ENCODE results near the gene CERCAM. TPM values are rescaled to one million over a fixed set of nuclear protein-coding genes. Genes with fewer than 3 reads are reported as not detected.
"Not testable (repeated sequence)": the region's sequence is repeated elsewhere in the genome, so short reads cannot be mapped to it uniquely, and the experiment has no call there.

The CERCAM gene
- total RNA-seq, 2 experiments from 2014 or later, result 3.3 to 3.5 TPM

DNA sequence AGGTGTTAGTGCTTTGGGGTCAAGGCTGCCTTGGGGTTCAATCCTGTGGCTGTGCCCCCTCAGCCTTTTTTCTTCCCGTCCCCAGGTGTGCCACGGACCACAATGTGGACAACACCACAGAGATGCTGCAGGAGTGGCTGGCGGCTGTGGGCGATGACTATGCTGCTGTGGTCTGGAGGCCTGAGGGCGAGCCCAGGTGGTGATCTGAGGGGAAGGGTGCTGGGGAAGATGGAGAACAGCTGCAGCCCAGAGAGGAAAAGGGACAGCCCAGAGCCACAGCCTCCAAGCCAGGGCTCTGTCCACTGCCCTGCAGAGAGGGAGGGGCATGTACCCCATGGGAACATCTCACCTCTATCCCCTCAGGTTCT, 2.1 kb downstream of the CERCAM start:
- ChIA-PET POLR2A (interaction anchor here (0.7 to 1.8 kb wide), 2 partner anchors 11 to 12 kb away, joined by 3 to 4 read pairs; no protein-coding TSS in a partner anchor), CTCF (interaction anchor here (1.0 kb wide), 1 partner anchor 127 kb away, joined by 4 read pairs; no protein-coding TSS in a partner anchor)
- no peaks in the 10 kb centered on the region for H3K9me3 Mint-ChIP-seq
- DNase-seq, result peak; percentile 13
- no peak overlapping the region for H3K27ac Mint-ChIP-seq
- TF ChIP-seq CTCF (IDR thresholded peaks at IDR 0.05), result no peak
- H3K36me3 Mint-ChIP-seq (ENCODE audit: low read depth), result no peaks in the 10 kb centered on the region
- intact Hi-C loops (cut with micrococcal nuclease), result no loop called here
- ATAC-seq, result no peak
- H3K4me1 Mint-ChIP-seq (ENCODE audit: low read depth), result peaks cover 6% of the 10 kb centered on the region
- peaks cover 9% of the 10 kb centered on the region for H3K27me3 Mint-ChIP-seq
- no peak overlapping the region for H3K4me3 Mint-ChIP-seq

- H3K4me1 Mint-ChIP-seq (ENCODE audit: low read depth); H3K4me3 Mint-ChIP-seq; intact Hi-C loops (cut with micrococcal nuclease); H3K36me3 Mint-ChIP-seq (ENCODE audit: low read depth); H3K9me3 Mint-ChIP-seq; DNase-seq; ATAC-seq; H3K27me3 Mint-ChIP-seq; H3K27ac Mint-ChIP-seq: not testable (repeated sequence)
- CTCF ChIA-PET, result interaction anchor here (0.8 kb wide), 1 partner anchor 61 kb away, joined by 4 read pairs; no protein-coding TSS in a partner anchor
- POLR2A ChIA-PET, result interaction anchor here (0.6 to 1.8 kb wide), 2 partner anchors 11 to 38 kb away, joined by 4 read pairs; no protein-coding TSS in a partner anchor
Observed at GRCh38 chr9:128423356-128423755, 2.7 kb downstream of the CERCAM start.

- no peak for TF ChIP-seq CTCF (IDR thresholded peaks at IDR 0.05)
- peaks cover 3% of the 10 kb centered on the region for H3K27me3 Mint-ChIP-seq
- no peaks in the 10 kb centered on the region for H3K9me3 Mint-ChIP-seq
- H3K4me1 Mint-ChIP-seq (ENCODE audit: low read depth), result peaks cover 3% of the 10 kb centered on the region
- no peak overlapping the region for H3K27ac Mint-ChIP-seq
- H3K4me3 Mint-ChIP-seq, result no peak overlapping the region
- H3K36me3 Mint-ChIP-seq (ENCODE audit: low read depth), result no peaks in the 10 kb centered on the region
- ChIA-PET POLR2A (no interaction called here), CTCF (interaction anchor here (0.8 kb wide), 1 partner anchor 14 kb away, joined by 4 read pairs; no protein-coding TSS in a partner anchor)
- DNase-seq (no peak), ATAC-seq (no peak)
- intact Hi-C loops (cut with micrococcal nuclease), result no loop called here
Observed at GRCh38 chr9:128424268-128424780, 3.7 kb downstream of the CERCAM start.

GRCh38 chr9:128428644-128429512, 8.2 kb downstream of the CERCAM start:
- ChIA-PET CTCF (interaction anchor here (1.4 to 1.9 kb wide), 2 partner anchors 9 to 10 kb away, joined by 6 to 9 read pairs; no protein-coding TSS in a partner anchor), POLR2A (no interaction called here)
- H3K27me3 Mint-ChIP-seq, result no peaks in the 10 kb centered on the region
- DNase-seq, result no peak
- no peak overlapping the region for H3K4me3 Mint-ChIP-seq
- H3K27ac Mint-ChIP-seq, result no peak overlapping the region
- no peak for ATAC-seq
- no peaks in the 10 kb centered on the region for H3K36me3 Mint-ChIP-seq (ENCODE audit: low read depth)
- intact Hi-C loops (cut with micrococcal nuclease), result no loop called here
- no peaks in the 10 kb centered on the region for H3K4me1 Mint-ChIP-seq (ENCODE audit: low read depth)
- no peaks in the 10 kb centered on the region for H3K9me3 Mint-ChIP-seq
- TF ChIP-seq CTCF (IDR thresholded peaks at IDR 0.05), result no peak

GRCh38 chr9:128429513-128430086, 8.9 kb downstream of the CERCAM start:
- Mint-ChIP-seq H3K4me1 (ENCODE audit: low read depth) (no peaks in the 10 kb centered on the region), H3K36me3 (ENCODE audit: low read depth) (no peaks in the 10 kb centered on the region), H3K27ac (no peak overlapping the region), H3K27me3 (no peaks in the 10 kb centered on the region), H3K4me3 (no peak overlapping the region), H3K9me3 (no peaks in the 10 kb centered on the region)
- intact Hi-C loops (cut with micrococcal nuclease), result no loop called here
- no peak for ATAC-seq
- POLR2A ChIA-PET, result no interaction called here
- no peak for TF ChIP-seq CTCF (IDR thresholded peaks at IDR 0.05)
- CTCF ChIA-PET, result interaction anchor here (1.4 to 1.9 kb wide), 2 partner anchors 9 to 10 kb away, joined by 6 to 9 read pairs; no protein-coding TSS in a partner anchor
- no peak for DNase-seq
